C1 segment of cervical spinal cord (tissue), 14 donors: ENCODE measurements around the gene CCR4.
A peak's percentile ranks its signal among the peaks of the same experiment; 100 is the strongest.
"Not testable (repeated sequence)": the region's sequence is repeated elsewhere in the genome, so short reads cannot be mapped to it uniquely, and the experiment has no call there.

Experiments
- DNase-seq, 14 donors: peaks; one replicate each; lab custom pipeline; 2025; lab: John Stamatoyannopoulos, UW

CCR4 gene

GRCh38 chr3:32983124-32983523 is 31.7 kb downstream of the CCR4 start:
- DNase-seq: no peak

GRCh38 chr3:32984918-32985317 is 33.5 kb downstream of the CCR4 start:
- DNase-seq: not testable (repeated sequence)

- DNase-seq: no peak
Observed at GRCh38 chr3:32989171-32989570, 37.7 kb downstream of the CCR4 start.

GRCh38 chr3:32990116-32990515 is 38.7 kb downstream of the CCR4 start:
- DNase-seq: no peak

- no peak for DNase-seq
Observed at GRCh38 chr3:32991781-32992180, 40.3 kb downstream of the CCR4 start.

- no peak for DNase-seq
Observed at GRCh38 chr3:32992310-32992686, 40.9 kb downstream of the CCR4 start.

GRCh38 chr3:32994045-32994444 is 42.6 kb downstream of the CCR4 start:
- DNase-seq: no peak

GRCh38 chr3:32995098-32995497 is 43.7 kb downstream of the CCR4 start:
- no peak for DNase-seq

GRCh38 chr3:32996048-32996754 is 44.8 kb downstream of the CCR4 start:
- DNase-seq: no peak

- DNase-seq: no peak
Observed at GRCh38 chr3:32996755-32997091, 45.3 kb downstream of the CCR4 start.

GRCh38 chr3:32998631-32999451 is 47.4 kb downstream of the CCR4 start:
- no peak for DNase-seq

GRCh38 chr3:33000691-33001385 is 49.4 kb downstream of the CCR4 start:
- no peak for DNase-seq

- no peak for DNase-seq
Observed at GRCh38 chr3:33001889-33002288, 50.4 kb downstream of the CCR4 start.

- DNase-seq: no peak
Observed at GRCh38 chr3:33003308-33003707, 51.9 kb downstream of the CCR4 start.

- DNase-seq: peak in 1 of 14 donors; percentile 1
Observed at GRCh38 chr3:33004205-33004604, 52.8 kb downstream of the CCR4 start.

GRCh38 chr3:33004961-33005360 is 53.5 kb downstream of the CCR4 start:
- DNase-seq: no peak
